ENCODE results near the gene MCF2L.

DNA sequence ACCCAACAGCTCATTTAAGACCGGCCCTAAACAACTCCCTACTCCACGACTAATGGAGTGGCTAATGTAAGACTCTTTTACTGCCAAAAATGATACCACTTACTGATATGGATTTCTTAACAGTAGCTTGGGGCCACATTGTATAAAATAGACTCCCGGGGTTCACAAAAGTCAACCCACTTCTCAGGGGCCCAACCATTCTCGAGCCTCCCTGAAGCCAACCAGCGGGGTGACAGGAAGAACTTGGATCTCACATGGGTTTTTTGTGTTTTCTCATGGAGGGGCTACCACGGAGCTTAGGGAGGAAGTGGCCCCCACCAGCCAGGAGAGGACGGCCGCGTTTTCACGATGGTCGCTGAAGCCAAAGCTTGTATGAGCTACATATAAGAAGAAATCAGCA is 8.1 kb downstream of the MCF2L start:
- TF ChIP-seq, protein P1, sequence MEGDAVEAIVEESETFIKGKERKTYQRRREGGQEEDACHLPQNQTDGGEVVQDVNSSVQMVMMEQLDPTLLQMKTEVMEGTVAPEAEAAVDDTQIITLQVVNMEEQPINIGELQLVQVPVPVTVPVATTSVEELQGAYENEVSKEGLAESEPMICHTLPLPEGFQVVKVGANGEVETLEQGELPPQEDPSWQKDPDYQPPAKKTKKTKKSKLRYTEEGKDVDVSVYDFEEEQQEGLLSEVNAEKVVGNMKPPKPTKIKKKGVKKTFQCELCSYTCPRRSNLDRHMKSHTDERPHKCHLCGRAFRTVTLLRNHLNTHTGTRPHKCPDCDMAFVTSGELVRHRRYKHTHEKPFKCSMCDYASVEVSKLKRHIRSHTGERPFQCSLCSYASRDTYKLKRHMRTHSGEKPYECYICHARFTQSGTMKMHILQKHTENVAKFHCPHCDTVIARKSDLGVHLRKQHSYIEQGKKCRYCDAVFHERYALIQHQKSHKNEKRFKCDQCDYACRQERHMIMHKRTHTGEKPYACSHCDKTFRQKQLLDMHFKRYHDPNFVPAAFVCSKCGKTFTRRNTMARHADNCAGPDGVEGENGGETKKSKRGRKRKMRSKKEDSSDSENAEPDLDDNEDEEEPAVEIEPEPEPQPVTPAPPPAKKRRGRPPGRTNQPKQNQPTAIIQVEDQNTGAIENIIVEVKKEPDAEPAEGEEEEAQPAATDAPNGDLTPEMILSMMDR (IDR thresholded peaks at IDR 0.05) = no peak
- TF ChIP-seq POLR2A (IDR thresholded peaks at IDR 0.05) = no peak
